H1 (cell line): ENCODE data around the gene GZMM. TPM values are rescaled to one million over a fixed set of nuclear protein-coding genes. Genes with fewer than 3 reads are reported as not detected.

Experiments used
- CTCF ChIA-PET: fragments of 300-600 bp; sonication (Branson Sonifier 250); formaldehyde crosslinking; loops from one replicate; lab custom pipeline; 2021; ENCODE audit not compliant: partially characterized antibody; lab: Charles Lee
- POLR2A ChIA-PET: fragments of 300-600 bp; sonication (Branson Sonifier 250); formaldehyde crosslinking; loops from one replicate; lab custom pipeline; 2021; ENCODE audit warnings: inconsistent platforms; ENCODE audit not compliant: partially characterized antibody; lab: Charles Lee
- DNase-seq, 2 experiments: peaks; one replicate each; pipeline versions ENCODE4 v3.0.0 to v3.0.0-alpha.2; 2010 to 2022; ENCODE audit warnings: low spot score in 2 of 2, low read depth in 1 of 2, mixed read lengths in 1 of 2
- FAIRE-seq: peaks from 2 replicates; lab custom pipeline; 2011; peaks lifted over from hg19 to GRCh38; lab: Jason Lieb, UNC
- H2AFZ ChIP-seq: 2 replicates; pipeline ENCODE4 v1.8.1; 2012; ENCODE audit warnings: low read length, inconsistent platforms
- H2AK5ac ChIP-seq: 2 replicates; pipeline ENCODE4 v1.6.1; 2013; ENCODE audit warnings: low read depth, low read length
- H2BK120ac ChIP-seq: replicated peaks from 2 replicates; pipeline ENCODE3; 2013; ENCODE audit warnings: low read depth, low read length, inconsistent platforms
- H2BK12ac ChIP-seq: 2 replicates; pipeline ENCODE4 v1.6.1; 2013; ENCODE audit warnings: low read depth, low read length
- H2BK15ac ChIP-seq: 2 replicates; pipeline ENCODE4 v1.6.1; 2013; ENCODE audit warnings: low read length
- H2BK20ac ChIP-seq: 2 replicates; pipeline ENCODE4 v1.6.1; 2013; ENCODE audit warnings: low read length
- H2BK5ac ChIP-seq: 2 replicates; pipeline ENCODE4 v1.6.1; 2013; ENCODE audit warnings: low read depth, low read length
- H3K14ac ChIP-seq: 2 replicates; pipeline ENCODE4 v1.6.1; 2013; ENCODE audit warnings: inconsistent platforms; ENCODE audit not compliant: insufficient read length
- H3K18ac ChIP-seq: 2 replicates; pipeline ENCODE4 v1.6.1; 2013; ENCODE audit warnings: low read length; ENCODE audit errors: extremely low read depth
- H3K23ac ChIP-seq: 2 replicates; pipeline ENCODE4 v1.6.1; 2013; ENCODE audit warnings: inconsistent platforms; ENCODE audit not compliant: insufficient read length
- H3K23me2 ChIP-seq: 2 replicates; pipeline ENCODE4 v1.6.1; 2013; ENCODE audit warnings: low read depth, low read length
- H3K27ac ChIP-seq: 2 replicates; pipeline ENCODE4 v1.6.1; 2011; ENCODE audit warnings: low read depth, low read length, inconsistent platforms
- H3K27me3 ChIP-seq, 4 experiments: replicated peaks in 1 of 4; 1 replicate in 1 of 4; 2 replicates in 3 of 4; pipeline versions ENCODE4 v1.6.1 to v1.8.1; 2011 to 2013; ENCODE audit warnings: low read length in 3 of 4, mild to moderate bottlenecking in 3 of 4, inconsistent platforms in 2 of 4, mixed read lengths in 2 of 4, moderate library complexity in 1 of 4; ENCODE audit not compliant: control insufficient read depth in 3 of 4, insufficient read depth in 3 of 4; ENCODE audit errors: extremely low read depth in 1 of 4
- H3K36me3 ChIP-seq, 4 experiments: 2 replicates each; pipeline versions ENCODE4 v1.6.1 to v1.8.1; 2011 to 2013; ENCODE audit warnings: mild to moderate bottlenecking in 4 of 4, low read length in 3 of 4, moderate library complexity in 2 of 4, control low read depth in 1 of 4, inconsistent platforms in 1 of 4; ENCODE audit not compliant: insufficient read depth in 4 of 4, control insufficient read depth in 2 of 4
- H3K4ac ChIP-seq: replicated peaks from 2 replicates; pipeline ENCODE3; 2013; ENCODE audit warnings: low read length, low read depth, mixed read lengths, inconsistent platforms; ENCODE audit not compliant: insufficient read length
- H3K4me1 ChIP-seq, 4 experiments: replicated peaks in 1 of 4; 1 replicate in 1 of 4; 2 replicates in 3 of 4; pipeline versions ENCODE4 v1.6.1 to v1.8.1; 2011 to 2013; ENCODE audit warnings: low read length in 3 of 4, inconsistent platforms in 2 of 4, mixed read lengths in 1 of 4; ENCODE audit not compliant: insufficient read depth in 4 of 4, control insufficient read depth in 3 of 4
- H3K4me2 ChIP-seq, 2 experiments: 2 replicates each; pipeline versions ENCODE4 v1.6.1 to v1.8.1; 2011 to 2013; ENCODE audit warnings: low read depth in 2 of 2, low read length in 2 of 2, control low read depth in 1 of 2, inconsistent platforms in 1 of 2, mild to moderate bottlenecking in 1 of 2; ENCODE audit not compliant: insufficient read depth in 1 of 2
- H3K4me3 ChIP-seq, 4 experiments: fragments of 200-600, 300-600 bp in 1 of 4; sonication (generic), shearing (Covaris generic), sonication (Bioruptor Twin) in 1 of 4; 2 replicates each; pipeline versions ENCODE4 v1.5.1 to v1.8.1; 2011 to 2016; ENCODE audit warnings: low read length in 4 of 4, low read depth in 3 of 4, control low read depth in 2 of 4, inconsistent platforms in 2 of 4, mild to moderate bottlenecking in 2 of 4, mixed read lengths in 1 of 4, moderate library complexity in 1 of 4; ENCODE audit not compliant: insufficient read depth in 2 of 4; ENCODE audit errors: extremely low read depth in 1 of 4
- H3K56ac ChIP-seq: replicated peaks from 2 replicates; pipeline ENCODE3; 2013; ENCODE audit warnings: low read depth, mild to moderate bottlenecking, mixed read lengths, low read length, inconsistent platforms; ENCODE audit not compliant: insufficient read length
- H3K79me1 ChIP-seq: 2 replicates; pipeline ENCODE4 v1.6.1; 2013; ENCODE audit warnings: low read depth, low read length, control low read depth
- H3K79me2 ChIP-seq, 2 experiments: 2 replicates each; pipeline versions ENCODE4 v1.6.1 to v1.8.1; 2012 to 2013; ENCODE audit warnings: low read length in 2 of 2, mild to moderate bottlenecking in 2 of 2, inconsistent platforms in 1 of 2; ENCODE audit not compliant: insufficient read depth in 2 of 2, control insufficient read depth in 1 of 2
- H3K9ac ChIP-seq, 4 experiments: replicated peaks in 1 of 4; 1 replicate in 1 of 4; 2 replicates in 3 of 4; pipeline versions ENCODE4 v1.6.1 to v1.8.1; 2011 to 2013; ENCODE audit warnings: low read depth in 3 of 4, low read length in 3 of 4, control low read depth in 2 of 4, mild to moderate bottlenecking in 2 of 4, moderate library complexity in 2 of 4, inconsistent platforms in 1 of 4; ENCODE audit errors: extremely low read depth in 1 of 4
- H3K9me3 ChIP-seq, 2 experiments: 2 replicates each; pipeline versions ENCODE4 v1.6.1 to v1.8.1; 2012 to 2013; ENCODE audit warnings: mild to moderate bottlenecking in 2 of 2, moderate library complexity in 2 of 2, control low read depth in 1 of 2, inconsistent platforms in 1 of 2, low read depth in 1 of 2, low read length in 1 of 2, mixed read lengths in 1 of 2; ENCODE audit not compliant: insufficient read depth in 2 of 2
- H4K20me1 ChIP-seq, 2 experiments: replicated peaks in 1 of 2; 2 replicates each; pipeline versions ENCODE3 to v1.8.1; 2011 to 2013; ENCODE audit warnings: inconsistent platforms in 2 of 2, low read length in 2 of 2, mild to moderate bottlenecking in 1 of 2; ENCODE audit not compliant: insufficient read depth in 2 of 2, control insufficient read depth in 1 of 2
- H4K5ac ChIP-seq: 2 replicates; pipeline ENCODE4 v1.6.1; 2013; ENCODE audit warnings: low read length, low read depth, mixed read lengths, inconsistent platforms; ENCODE audit not compliant: insufficient read length
- H4K8ac ChIP-seq: 2 replicates; pipeline ENCODE4 v1.8.0; 2013; ENCODE audit warnings: mild to moderate bottlenecking, moderate library complexity, low read length, inconsistent platforms; ENCODE audit not compliant: insufficient read depth; ENCODE audit errors: extremely low read depth
- H4K91ac ChIP-seq: replicated peaks from 2 replicates; pipeline ENCODE3; 2013; ENCODE audit warnings: low read length, mixed read lengths, inconsistent platforms; ENCODE audit not compliant: insufficient read length
- CBX5 ChIP-seq: fragments of 300-800, 300-1000 bp; sonication (generic); IDR thresholded peaks from 2 replicates; pipeline ENCODE4 v1.7.1; 2016; ENCODE audit warnings: antibody characterized with exemption, low read length, low read depth
- HDAC2 ChIP-seq, 2 experiments: fragments of 300-600 bp in 1 of 2; sonication (generic) in 1 of 2; IDR thresholded peaks; 2 replicates each; pipeline ENCODE4 v1.6.1; 2011 to 2012; ENCODE audit warnings: low read depth in 2 of 2, low read length in 2 of 2, mild to moderate bottlenecking in 2 of 2, moderate library complexity in 2 of 2, borderline replicate concordance in 1 of 2, inconsistent platforms in 1 of 2
- KDM5A ChIP-seq: fragments of 200-600 bp; IDR thresholded peaks from 2 replicates; pipeline ENCODE4 v1.7.1; 2012; ENCODE audit warnings: mild to moderate bottlenecking, low read length, inconsistent platforms, mixed read lengths
- RAD21 ChIP-seq, 2 experiments: IDR thresholded peaks in 1 of 2; conservative IDR thresholded peaks in 1 of 2; 2 replicates each; pipeline ENCODE4 v1.6.1; 2011; ENCODE audit warnings: low read depth in 2 of 2, low read length in 2 of 2, improper control_type of control experiment in 1 of 2, inconsistent platforms in 1 of 2, mild to moderate bottlenecking in 1 of 2, moderate library complexity in 1 of 2
- WGBS, 2 experiments: shearing (Covaris generic) in 1 of 2; methylation state at CpG; one replicate each; pipeline versions ENCODE4 v1.1.6 to v1.1.7; 2013 to 2015; ENCODE audit warnings: low lambda C conversion rate in 2 of 2, mixed read lengths in 2 of 2, inconsistent platforms in 1 of 2, low coverage in 1 of 2, missing lambda C conversion rate in 1 of 2; ENCODE audit not compliant: insufficient replicate concordance in 2 of 2, insufficient coverage in 1 of 2, insufficient read length in 1 of 2; ENCODE audit errors: extremely low coverage in 1 of 2, missing lambda C conversion rate in 1 of 2; 5-methylcytosine and 5-hydroxymethylcytosine counted together
- polyA plus RNA-seq, 7 experiments: library from polyadenylated mRNA; depleted of rRNA in 3 of 7; stranded (reverse) in 5 of 7; unstranded in 2 of 7; fragments of >200 nt in 5 of 7; fragments of 200-250 nt in 2 of 7; gene quantifications; 1 replicate in 5 of 7; 2 replicates in 1 of 7; 4 replicates in 1 of 7; pipeline versions ENCODE4 v1.2.1 to v1.2.3, GENCODE V29; 2011 to 2013; ENCODE audit warnings: missing spikeins in 2 of 7, mixed read lengths in 2 of 7
- total RNA-seq: library from RNA; stranded (reverse); fragmentation: NEBNext Ultra II Directional; extraction: Animal tissue kit (Norgen Biotek cat#: 25700); gene quantifications from 2 replicates; pipeline ENCODE4 v1.2.1, GENCODE V29; 2021
- TF ChIP-seq, protein P1 (sequence below): IDR thresholded peaks from 2 replicates; pipeline ENCODE4 v1.6.1; 2012; ENCODE audit warnings: inconsistent platforms

GZMM gene
- total and polyA plus RNA-seq, 2 of the 8 experiments (the other 6 are each of a cell fraction or from before 2014, with no cell fraction given): 0.09 to 0.32 TPM

- Histone ChIP-seq H3K4ac (no peak overlapping the region), H4K5ac (no peak overlapping the region), H3K4me2 (peak overlapping the region; percentile 34 to 97), H4K91ac (no peak overlapping the region), H3K36me3 (no peaks in the 10 kb centered on the region), H2BK5ac (no peak overlapping the region), H3K79me1 (no peaks in the 10 kb centered on the region), H2BK15ac (no peak overlapping the region), H3K4me3 (peak overlapping the region; percentile 79 to 86 (median 80)), H3K9ac (no peak overlapping the region; a peak in 1 of 7 replicates), H3K4me1 (peaks cover 0 to 14% (median 9%) of the 10 kb centered on the region in 4 experiments; a peak in 5 of 7 replicates), H3K79me2 (no peaks in the 10 kb centered on the region), H3K9me3 (no peaks in the 10 kb centered on the region; a peak in 2 of 4 replicates), H4K20me1 (peaks cover 0 to 8% of the 10 kb centered on the region in 2 experiments), H2AK5ac (0 out of 2 replicates have a peak overlapping the region, but pooled peaks have one; percentile 65), H3K23ac (no peak overlapping the region), H3K18ac (no peak overlapping the region), H3K56ac (peak overlapping the region; percentile 6), H2BK12ac (0 out of 2 replicates have a peak overlapping the region, but pooled peaks have one; percentile 17), H2BK20ac (no peak overlapping the region), H3K27ac (no peak overlapping the region), H2BK120ac (no peak overlapping the region), H2AFZ (no peak overlapping the region), H3K14ac (no peak overlapping the region), H3K23me2 (peaks cover 8% of the 10 kb centered on the region; the same call in 1 of the 2 replicates), H3K27me3 (no peaks in the 10 kb centered on the region), H4K8ac (peak overlapping the region; percentile 72; the same call in 1 of the 2 replicates)
- CTCF ChIA-PET: interaction anchor here (0.8 to 3.7 kb wide), 5 partner anchors 10 to 125 kb away, joined by 3 to 31 read pairs (median 16); no protein-coding TSS in a partner anchor
- POLR2A ChIA-PET: interaction anchor here (1.4 to 2.1 kb wide), 2 partner anchors 13 to 23 kb away, joined by 4 to 5 read pairs; partner anchors contain the start of gene CDC34
- WGBS, 2 experiments: 71% methylated on average over 30 of the region's 32 CpGs; no CpG with 5 or more reads in 1 of the 2 experiments
- DNase-seq: no peak
- no peak for FAIRE-seq
- TF ChIP-seq CBX5 (no peak), KDM5A (no peak), HDAC2 (IDR thresholded peaks at IDR 0.05; ENCODE audit: borderline replicate concordance in 1 of 2, low read depth in 2 of 2, low read length in 2 of 2) (no peak), RAD21 (IDR thresholded peaks at IDR 0.05 in 1 of 2, conservative IDR thresholded peaks at IDR 0.05 in 1 of 2; ENCODE audit: low read depth in 2 of 2, low read length in 2 of 2) (no peak)
- TF ChIP-seq, protein P1, sequence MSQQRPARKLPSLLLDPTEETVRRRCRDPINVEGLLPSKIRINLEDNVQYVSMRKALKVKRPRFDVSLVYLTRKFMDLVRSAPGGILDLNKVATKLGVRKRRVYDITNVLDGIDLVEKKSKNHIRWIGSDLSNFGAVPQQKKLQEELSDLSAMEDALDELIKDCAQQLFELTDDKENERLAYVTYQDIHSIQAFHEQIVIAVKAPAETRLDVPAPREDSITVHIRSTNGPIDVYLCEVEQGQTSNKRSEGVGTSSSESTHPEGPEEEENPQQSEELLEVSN: peak; percentile 41; the same call in 1 of the 2 replicates
Measured at GRCh38 chr19:508204-509150, 35.4 kb upstream of the GZMM start.
